A549 (cell line): ENCODE data around the gene CGN.

ENCODE experiments used
- CEBPB ChIP-seq, 2 experiments: fragments of >200 bp in 1 of 2; sonication (Bioruptor Twin) in 1 of 2; formaldehyde crosslinking in 1 of 2; IDR thresholded peaks; 2 replicates each; pipeline ENCODE4 v1.6.1; 2012 to 2016
- CHD2 ChIP-seq: fragments of 150-350 bp; IDR thresholded peaks from 2 replicates; pipeline ENCODE4 v1.6.1; 2014; ENCODE audit warnings: low read length; ENCODE audit not compliant: partially characterized antibody
- EP300 ChIP-seq, 2 experiments: fragments of >200 bp; sonication (Bioruptor Twin); formaldehyde crosslinking; IDR thresholded peaks; 2 replicates in 1 of 2; 3 replicates in 1 of 2; pipeline ENCODE4 v1.6.1; 2016 to 2017
- HOXA7 ChIP-seq: fragments of 250-450 bp; sonication (Bioruptor Pico); IDR thresholded peaks from 2 replicates; pipeline ENCODE4 v1.5.0; 2020; ENCODE audit warnings: mild to moderate bottlenecking, moderate library complexity
- JUN ChIP-seq, 2 experiments: fragments of >200 bp; sonication (Bioruptor Twin); formaldehyde crosslinking; IDR thresholded peaks; 2 replicates in 1 of 2; 3 replicates in 1 of 2; pipeline ENCODE4 v1.6.1; 2016 to 2017
- NPAS2 ChIP-seq: fragments of 250-450 bp; sonication (Bioruptor Pico); IDR thresholded peaks from 2 replicates; pipeline ENCODE4 v1.8.0; 2022; ENCODE audit warnings: mild to moderate bottlenecking, moderate library complexity, borderline replicate concordance
- POLR2A ChIP-seq: IDR thresholded peaks from 2 replicates; pipeline ENCODE4 v1.6.1; 2012; ENCODE audit warnings: mild to moderate bottlenecking, low read length
- POLR2AphosphoS2 ChIP-seq: conservative IDR thresholded peaks from 2 replicates; pipeline ENCODE4 v1.6.1; 2012; ENCODE audit warnings: low read length, improper control_type of control experiment, inconsistent platforms
- SMC3 ChIP-seq: fragments of >200 bp; sonication (Bioruptor Twin); formaldehyde crosslinking; IDR thresholded peaks from 3 replicates; pipeline ENCODE4 v1.6.1; 2018; ENCODE audit warnings: inconsistent platforms
- ZSCAN20 ChIP-seq: fragments of 250-450 bp; sonication (Bioruptor Pico); IDR thresholded peaks from 2 replicates; pipeline ENCODE4 v1.8.0; 2022; ENCODE audit warnings: mild to moderate bottlenecking, moderate library complexity
- TF ChIP-seq, protein P1 (sequence below): fragments of >200 bp; sonication (Bioruptor Twin); formaldehyde crosslinking; IDR thresholded peaks from 3 replicates; pipeline ENCODE4 v1.5.1; 2016
- TF ChIP-seq, protein P2 (sequence below): fragments of 200-600 bp; sonication (generic); IDR thresholded peaks from 2 replicates; pipeline ENCODE4 v1.6.1; 2016; ENCODE audit warnings: antibody characterized with exemption, mild to moderate bottlenecking, moderate library complexity

DNA sequence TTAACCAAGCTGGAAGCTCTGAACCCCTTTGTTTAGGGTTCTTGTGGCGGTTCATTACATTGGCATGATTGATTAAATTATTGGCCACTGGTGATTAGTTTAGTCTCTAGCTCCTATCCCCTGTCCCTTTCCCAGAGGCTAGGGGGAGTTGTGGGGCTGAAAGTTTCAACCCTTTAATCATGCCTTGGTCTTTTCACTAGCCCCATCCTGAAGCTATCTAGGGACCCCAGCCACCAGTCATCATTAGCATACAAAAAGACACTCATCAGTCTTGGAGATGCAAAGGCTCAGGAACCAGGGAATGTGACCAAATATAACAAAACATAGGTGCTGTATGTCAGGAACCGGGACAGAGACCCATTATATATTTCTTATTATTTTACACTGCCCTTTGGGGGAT lies 66.0 kb downstream of the CGN start:
- TF ChIP-seq, protein P1, sequence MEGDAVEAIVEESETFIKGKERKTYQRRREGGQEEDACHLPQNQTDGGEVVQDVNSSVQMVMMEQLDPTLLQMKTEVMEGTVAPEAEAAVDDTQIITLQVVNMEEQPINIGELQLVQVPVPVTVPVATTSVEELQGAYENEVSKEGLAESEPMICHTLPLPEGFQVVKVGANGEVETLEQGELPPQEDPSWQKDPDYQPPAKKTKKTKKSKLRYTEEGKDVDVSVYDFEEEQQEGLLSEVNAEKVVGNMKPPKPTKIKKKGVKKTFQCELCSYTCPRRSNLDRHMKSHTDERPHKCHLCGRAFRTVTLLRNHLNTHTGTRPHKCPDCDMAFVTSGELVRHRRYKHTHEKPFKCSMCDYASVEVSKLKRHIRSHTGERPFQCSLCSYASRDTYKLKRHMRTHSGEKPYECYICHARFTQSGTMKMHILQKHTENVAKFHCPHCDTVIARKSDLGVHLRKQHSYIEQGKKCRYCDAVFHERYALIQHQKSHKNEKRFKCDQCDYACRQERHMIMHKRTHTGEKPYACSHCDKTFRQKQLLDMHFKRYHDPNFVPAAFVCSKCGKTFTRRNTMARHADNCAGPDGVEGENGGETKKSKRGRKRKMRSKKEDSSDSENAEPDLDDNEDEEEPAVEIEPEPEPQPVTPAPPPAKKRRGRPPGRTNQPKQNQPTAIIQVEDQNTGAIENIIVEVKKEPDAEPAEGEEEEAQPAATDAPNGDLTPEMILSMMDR, result no peak
- no peak for TF ChIP-seq POLR2A
- no peak for TF ChIP-seq JUN (IDR thresholded peaks at IDR 0.05)
- TF ChIP-seq ZSCAN20 (CRISPR knock-in tag), result no peak
- no peak for TF ChIP-seq CHD2
- TF ChIP-seq CEBPB (IDR thresholded peaks at IDR 0.05), result no peak
- no peak for TF ChIP-seq HOXA7 (CRISPR knock-in tag)
- no peak for TF ChIP-seq POLR2AphosphoS2
- no peak for TF ChIP-seq EP300 (IDR thresholded peaks at IDR 0.05)
- no peak for TF ChIP-seq NPAS2 (CRISPR knock-in tag)
- TF ChIP-seq, protein P2, sequence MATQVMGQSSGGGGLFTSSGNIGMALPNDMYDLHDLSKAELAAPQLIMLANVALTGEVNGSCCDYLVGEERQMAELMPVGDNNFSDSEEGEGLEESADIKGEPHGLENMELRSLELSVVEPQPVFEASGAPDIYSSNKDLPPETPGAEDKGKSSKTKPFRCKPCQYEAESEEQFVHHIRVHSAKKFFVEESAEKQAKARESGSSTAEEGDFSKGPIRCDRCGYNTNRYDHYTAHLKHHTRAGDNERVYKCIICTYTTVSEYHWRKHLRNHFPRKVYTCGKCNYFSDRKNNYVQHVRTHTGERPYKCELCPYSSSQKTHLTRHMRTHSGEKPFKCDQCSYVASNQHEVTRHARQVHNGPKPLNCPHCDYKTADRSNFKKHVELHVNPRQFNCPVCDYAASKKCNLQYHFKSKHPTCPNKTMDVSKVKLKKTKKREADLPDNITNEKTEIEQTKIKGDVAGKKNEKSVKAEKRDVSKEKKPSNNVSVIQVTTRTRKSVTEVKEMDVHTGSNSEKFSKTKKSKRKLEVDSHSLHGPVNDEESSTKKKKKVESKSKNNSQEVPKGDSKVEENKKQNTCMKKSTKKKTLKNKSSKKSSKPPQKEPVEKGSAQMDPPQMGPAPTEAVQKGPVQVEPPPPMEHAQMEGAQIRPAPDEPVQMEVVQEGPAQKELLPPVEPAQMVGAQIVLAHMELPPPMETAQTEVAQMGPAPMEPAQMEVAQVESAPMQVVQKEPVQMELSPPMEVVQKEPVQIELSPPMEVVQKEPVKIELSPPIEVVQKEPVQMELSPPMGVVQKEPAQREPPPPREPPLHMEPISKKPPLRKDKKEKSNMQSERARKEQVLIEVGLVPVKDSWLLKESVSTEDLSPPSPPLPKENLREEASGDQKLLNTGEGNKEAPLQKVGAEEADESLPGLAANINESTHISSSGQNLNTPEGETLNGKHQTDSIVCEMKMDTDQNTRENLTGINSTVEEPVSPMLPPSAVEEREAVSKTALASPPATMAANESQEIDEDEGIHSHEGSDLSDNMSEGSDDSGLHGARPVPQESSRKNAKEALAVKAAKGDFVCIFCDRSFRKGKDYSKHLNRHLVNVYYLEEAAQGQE, result no peak
- no peak for TF ChIP-seq SMC3
